Myocyte (in vitro differentiated cells): ENCODE data around the gene FTO. TPM values are rescaled to one million over a fixed set of nuclear protein-coding genes. Genes with fewer than 3 reads are reported as not detected.

Experiments
- DNase-seq: peaks from one replicate; pipeline ENCODE4 v3.0.0-alpha.2; 2012; ENCODE audit warnings: low read depth
- total RNA-seq: library from RNA; depleted of rRNA; stranded (reverse); fragments of >200 nt; gene quantifications from 2 replicates; pipeline ENCODE4 v1.2.3, GENCODE V29; 2014

Gene FTO
- total RNA-seq, 1 donor from 2014 or later = 121 TPM

GRCh38 chr16:54048586-54049495, 344.9 kb downstream of the FTO start:
- DNase-seq = no peak

- no peak for DNase-seq
These were observed 345.9 kb downstream of the FTO start for GRCh38 chr16:54049591-54050458.

DNA sequence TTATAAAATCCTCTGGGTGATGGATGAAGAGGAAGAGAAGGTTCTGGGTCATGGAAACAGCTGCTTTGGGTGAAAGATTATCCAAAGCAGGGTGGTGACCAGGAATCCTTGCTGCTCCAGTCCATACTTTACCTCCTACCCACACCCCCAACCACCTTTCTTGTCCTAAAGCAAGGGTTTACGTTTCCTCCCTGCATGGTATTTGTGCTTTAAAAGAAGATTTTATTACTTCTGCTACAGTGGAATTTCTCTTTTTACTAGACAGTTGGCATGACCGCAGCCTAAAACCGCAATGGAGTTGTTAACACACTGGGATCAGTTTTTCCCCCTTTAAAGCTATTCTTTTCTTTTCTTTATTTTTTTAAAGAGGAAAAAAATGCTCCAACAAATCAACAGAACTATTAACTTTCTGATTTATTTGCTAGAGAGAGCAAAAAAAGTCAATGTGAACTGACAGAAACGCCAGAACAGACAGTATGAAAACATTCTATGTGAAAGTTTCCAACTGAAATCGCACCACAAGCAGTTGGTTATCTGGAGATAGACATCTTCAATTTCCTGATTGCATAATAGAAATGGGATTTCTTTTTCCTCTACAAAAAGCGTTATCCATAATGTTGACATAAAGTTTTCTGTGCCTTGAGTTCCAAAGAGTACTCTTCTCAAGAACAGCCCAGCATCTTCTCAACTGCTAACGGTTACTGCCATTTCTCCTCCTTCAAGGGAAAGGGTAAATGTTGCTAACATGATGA, 346.7 kb downstream of the FTO start:
- DNase-seq = no peak

DNA sequence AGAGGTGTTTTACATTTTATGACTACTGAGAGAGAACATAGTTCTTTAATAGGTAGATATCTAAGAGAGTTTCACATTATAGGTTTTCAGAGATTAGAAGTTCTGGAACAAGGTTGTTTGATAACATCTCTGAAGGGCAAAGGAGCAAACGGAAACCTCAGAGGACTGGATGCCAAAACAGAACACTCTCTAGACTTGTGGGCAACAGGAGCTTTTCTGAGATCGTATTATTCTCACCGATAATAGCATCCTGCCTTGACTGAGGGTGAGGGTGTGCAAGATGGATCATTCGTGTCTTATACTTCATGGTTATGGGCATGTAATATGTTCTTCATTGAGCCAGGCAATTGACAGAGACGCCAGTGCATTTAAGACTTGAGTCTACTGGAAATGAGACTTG, 347.9 kb downstream of the FTO start:
- DNase-seq = no peak

- DNase-seq = no peak
These were observed 348.3 kb downstream of the FTO start for GRCh38 chr16:54052271-54052670.

DNA sequence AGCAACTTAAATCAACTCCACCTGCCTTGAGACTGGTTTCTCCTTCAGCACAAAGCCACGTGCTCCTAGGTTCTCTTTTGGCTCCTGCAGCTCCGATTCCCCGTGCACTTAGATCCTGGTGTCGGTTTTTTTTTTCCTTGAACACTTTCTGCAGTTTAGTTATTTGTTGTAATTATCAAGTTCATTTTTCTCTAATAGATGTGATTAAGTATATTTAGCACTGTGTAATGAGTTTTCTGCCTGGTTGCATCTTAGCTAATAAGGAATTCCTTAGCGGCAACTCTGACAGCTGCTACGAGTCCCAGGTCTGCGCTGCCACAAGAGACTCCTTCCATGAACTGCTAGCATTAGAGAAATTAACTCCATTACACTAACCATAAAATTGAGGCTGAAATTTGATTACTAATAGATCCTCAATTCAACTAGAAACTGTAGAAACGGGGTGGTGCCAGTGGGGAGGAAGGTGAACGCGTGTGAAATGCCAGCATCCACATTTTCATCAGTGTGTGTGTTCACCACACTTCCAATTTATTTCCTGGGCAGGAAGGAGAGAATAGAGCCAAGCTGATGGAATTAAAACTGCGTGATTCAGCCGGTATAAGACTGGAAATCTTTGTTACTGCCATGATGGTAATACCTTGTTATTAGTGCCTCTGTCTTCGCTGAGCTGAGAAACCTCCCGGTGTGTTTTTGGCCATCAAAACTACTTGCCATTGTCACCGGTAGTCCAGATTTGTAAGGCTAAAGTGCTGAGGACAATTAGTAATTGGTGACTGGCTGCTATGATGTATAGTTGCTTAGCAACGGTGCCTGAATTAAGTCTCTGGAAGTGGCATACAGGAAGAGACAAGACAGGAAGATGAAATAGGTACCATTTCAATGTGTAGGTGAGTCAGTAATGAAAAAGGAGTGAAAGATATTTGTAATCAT, 350.2 kb downstream of the FTO start:
- DNase-seq = no peak

DNA sequence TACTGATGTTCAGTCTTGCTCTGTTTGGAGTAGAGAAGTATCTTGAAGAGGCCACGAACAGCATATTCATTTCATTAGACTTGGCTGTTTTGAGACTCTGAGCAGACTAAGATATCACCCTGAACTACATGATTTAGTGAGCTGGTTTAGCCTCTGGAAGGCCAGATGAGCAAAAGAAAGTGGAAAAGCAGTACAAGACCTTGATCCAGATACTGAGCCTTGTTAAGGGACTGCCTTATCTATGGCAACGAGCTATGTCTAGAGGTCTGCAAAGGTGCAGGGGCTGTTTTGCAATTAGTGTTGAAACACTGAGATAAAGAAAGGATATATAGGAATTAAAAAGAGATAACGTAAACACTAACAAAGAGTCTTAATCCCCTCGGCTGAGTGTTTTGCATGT, 351.2 kb downstream of the FTO start:
- no peak for DNase-seq

GRCh38 chr16:54055864-54056263, 351.9 kb downstream of the FTO start:
- DNase-seq = no peak

DNA sequence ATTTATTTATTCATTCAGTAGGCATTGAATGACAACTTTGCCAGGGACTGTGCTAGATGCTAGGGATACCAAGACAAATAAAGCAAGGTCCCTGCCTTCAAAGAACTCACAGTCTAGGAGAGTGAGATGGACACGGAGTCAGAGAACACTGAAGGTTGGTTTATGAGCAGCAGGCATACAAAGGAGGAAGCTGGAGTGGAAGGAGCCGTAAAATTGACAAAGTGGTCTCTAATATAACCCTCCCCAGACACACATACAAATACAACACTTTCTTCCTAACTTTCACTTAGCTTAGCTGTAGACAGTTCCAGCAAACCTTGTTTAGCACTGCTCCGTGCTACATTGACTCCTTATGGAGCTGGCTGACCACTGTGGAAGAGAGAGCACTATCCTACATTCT, 353.0 kb downstream of the FTO start:
- DNase-seq = no peak

GRCh38 chr16:54059319-54059718, 355.4 kb downstream of the FTO start:
- no peak for DNase-seq

DNA sequence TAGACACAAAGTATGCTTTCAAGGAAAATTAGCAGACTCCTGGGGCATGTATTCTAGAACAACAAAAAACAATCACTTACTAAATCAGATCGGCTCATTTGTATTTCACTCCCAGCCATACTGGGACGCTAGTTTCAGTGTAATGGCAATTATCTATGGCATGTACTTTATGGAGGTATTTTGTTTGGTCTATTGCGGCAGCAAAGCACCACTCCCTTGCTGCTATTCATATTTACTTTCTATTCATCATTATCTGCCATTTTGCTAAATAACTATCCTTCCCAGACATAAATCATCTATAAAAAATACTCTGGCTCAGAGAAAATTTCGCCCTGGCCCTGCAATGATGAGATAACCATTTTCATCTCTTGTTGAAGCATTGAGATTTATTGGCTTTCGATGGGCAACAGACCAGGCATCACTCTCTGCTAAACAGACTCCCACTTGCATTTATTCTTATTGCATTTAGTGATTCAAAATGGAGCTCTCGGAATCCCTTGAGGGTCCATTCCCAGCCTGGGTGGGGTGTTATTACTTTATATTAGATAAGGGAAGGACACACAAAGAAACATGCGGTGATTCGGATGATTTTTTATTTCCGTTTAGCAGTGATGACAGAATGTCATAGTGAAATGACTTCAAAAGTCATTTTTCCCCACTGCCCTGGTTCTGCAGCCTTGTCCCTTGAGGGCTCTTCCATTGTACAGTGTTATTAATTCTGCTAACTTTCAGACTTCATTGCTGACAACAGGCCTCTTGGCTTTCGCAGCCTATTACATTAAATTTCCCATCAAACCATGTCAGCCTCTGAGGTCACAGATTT, 356.9 kb downstream of the FTO start:
- DNase-seq = no peak

GRCh38 chr16:54061454-54061853, 357.5 kb downstream of the FTO start:
- DNase-seq = no peak

DNA sequence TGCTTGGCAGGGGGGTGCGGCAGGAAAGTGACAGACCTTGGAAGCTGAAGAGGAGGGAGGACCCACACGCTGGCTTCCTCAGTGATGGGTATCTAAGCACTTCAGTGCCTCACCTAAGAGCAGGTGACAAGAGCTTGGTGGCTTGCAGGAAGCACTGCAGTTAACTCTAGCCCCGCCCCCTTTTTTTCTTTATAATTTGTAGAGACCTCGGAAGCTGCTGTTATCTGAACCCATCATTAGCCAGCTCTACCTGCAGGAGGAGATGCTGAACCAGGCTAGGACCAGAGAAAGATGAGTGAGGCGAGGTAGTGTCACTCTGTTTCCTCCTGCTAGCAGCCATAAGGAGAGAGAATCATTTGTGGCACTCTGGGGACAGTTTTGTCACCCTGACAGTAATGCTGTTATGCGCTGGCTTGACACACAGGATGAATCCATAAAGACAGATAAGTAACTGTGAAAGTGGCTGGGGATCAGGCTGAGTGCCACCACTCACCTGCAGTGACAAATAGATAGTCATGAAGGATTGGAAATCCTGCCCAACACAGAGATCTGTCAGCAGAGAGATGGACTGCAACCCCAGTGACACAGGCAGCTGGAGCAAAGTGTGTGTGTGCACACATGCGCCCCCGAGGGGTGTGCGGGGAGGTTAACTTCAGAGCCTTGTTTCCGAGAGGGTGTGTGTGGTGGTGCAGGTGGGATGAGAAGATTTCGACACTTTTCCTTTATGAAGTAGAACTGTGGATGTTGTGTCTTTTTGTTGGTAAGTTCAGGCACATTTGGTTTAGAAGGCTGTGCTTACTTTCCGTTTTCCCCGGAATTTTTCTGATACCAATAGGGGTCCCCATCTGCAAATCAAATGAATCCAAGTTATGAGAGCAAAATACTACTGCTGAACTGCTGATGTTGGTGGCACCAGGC, 358.7 kb downstream of the FTO start:
- DNase-seq = no peak

DNA sequence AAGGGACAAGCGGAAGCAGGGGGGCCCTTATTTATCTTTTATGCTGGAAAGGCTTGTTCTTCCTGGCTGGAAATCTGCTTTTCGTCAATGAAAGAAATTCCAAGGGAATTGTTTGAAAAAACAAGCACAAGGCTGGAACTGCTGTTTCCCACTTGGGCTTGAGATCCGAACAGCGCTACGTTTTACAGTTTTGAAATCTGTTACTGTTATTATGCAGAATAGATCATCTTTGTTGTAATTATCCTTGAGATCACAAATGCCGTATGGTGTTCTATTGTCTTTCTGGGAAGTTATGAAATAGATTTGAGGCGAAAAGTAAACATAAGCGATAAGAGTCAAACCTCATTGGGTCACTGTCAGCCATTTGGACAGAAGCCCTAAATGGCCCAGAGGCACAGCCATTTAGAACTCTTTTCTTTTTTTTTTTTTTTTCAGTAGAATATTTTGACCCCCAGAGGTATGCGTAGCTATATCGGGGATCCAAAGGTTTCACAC, 359.4 kb downstream of the FTO start:
- DNase-seq = no peak

- peak; percentile 24 for DNase-seq
These were observed 362.6 kb downstream of the FTO start for GRCh38 chr16:54066451-54067105.

DNA sequence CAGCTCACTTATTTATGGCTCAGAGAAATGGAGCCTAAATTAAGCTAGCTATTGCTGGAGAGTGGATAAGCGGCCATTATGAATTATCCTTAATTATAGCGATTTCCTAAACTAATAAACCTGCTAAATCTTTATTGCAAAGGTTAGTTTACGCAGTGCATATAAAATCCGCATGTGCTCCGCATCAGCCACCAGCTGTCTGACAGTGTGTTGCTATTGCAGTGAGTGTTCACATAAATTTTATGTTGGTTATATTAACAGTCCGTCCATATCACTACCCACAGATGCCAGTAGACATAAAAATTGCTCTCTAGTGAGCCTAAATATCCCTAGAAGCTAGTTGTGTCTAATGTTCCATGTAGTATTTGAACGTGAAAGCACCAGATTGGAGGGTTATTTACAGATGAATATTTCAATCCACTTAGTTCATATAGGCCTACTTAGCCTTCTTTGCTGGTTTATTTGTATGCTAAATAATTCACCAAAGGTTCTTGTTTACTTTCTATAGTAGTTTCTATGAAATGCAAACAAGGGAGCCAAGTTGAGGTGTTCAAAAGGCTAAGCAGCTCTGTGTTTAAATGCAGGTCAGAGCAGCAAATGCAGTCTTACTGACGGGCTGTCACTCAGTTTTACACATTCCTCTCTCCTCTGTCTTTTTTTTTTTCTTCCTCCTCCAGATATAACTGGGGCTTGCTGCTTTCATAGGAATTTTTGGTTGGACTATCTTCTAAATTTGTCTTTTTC, 363.5 kb downstream of the FTO start:
- no peak for DNase-seq

DNA sequence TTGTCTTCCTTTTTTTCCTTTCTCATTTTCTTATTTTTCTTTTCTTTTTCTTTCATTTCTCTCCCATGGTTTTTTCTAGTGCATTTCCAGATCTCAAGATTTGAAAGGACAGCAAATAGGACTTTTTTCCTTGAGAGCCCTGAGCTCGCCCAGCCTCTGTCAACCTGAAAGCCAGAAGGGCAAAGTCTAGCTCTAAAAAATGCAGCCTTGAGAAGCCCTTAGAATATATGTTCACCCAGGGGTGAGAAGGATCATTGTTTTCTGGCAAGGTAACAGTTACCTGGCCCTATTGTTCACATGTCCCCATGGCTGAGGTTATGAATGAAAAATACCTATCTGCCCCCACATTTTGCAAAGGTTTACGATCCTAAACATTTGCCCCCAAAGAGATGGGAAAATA, 364.3 kb downstream of the FTO start:
- no peak for DNase-seq
